Transverse colon (tissue), 4 donors: ENCODE measurements around the gene GLIS1. TPM values are rescaled to one million over a fixed set of nuclear protein-coding genes. Genes with fewer than 3 reads are reported as not detected.

ENCODE experiments used
- DNase-seq: peaks from one replicate; pipeline ENCODE4 v3.0.0-alpha.2; 2019
- H3K27ac ChIP-seq, 4 donors: fragments of 200-600 bp; sonication (generic); 2 replicates each; pipeline ENCODE4 v1.5.1; 2016 to 2018; ENCODE audit warnings: inconsistent platforms in 4 of 4
- H3K27me3 ChIP-seq: fragments of 200-600 bp; sonication (generic); 2 replicates; pipeline ENCODE4 v1.5.1; 2017; ENCODE audit warnings: inconsistent platforms
- H3K36me3 ChIP-seq, 4 donors: fragments of 200-600 bp; sonication (generic); 2 replicates each; pipeline ENCODE4 v1.5.1; 2017 to 2019; ENCODE audit warnings: inconsistent platforms in 4 of 4
- H3K4me1 ChIP-seq, 4 donors: fragments of 200-600 bp; sonication (generic); 2 replicates each; pipeline ENCODE4 v1.5.1; 2017 to 2020; ENCODE audit warnings: inconsistent platforms in 4 of 4
- H3K4me3 ChIP-seq, 4 donors: fragments of 200-600 bp; sonication (generic); 1 replicate in 1 of 4; 2 replicates in 3 of 4; pipeline versions ENCODE4 v1.5.1 to v1.6.1; 2017 to 2019; ENCODE audit warnings: inconsistent platforms in 4 of 4
- H3K9me3 ChIP-seq, 2 donors: fragments of 200-600 bp; sonication (generic); 2 replicates each; pipeline ENCODE4 v1.5.1; 2017 to 2019; ENCODE audit warnings: inconsistent platforms in 2 of 2
- EP300 ChIP-seq: sonication (generic); formaldehyde crosslinking; IDR thresholded peaks from one replicate; pipeline ENCODE4 v1.6.1; 2017; ENCODE audit warnings: antibody characterized with exemption, low read depth
- POLR2A ChIP-seq: fragments of 450-650 bp; IDR thresholded peaks from one replicate; pipeline ENCODE4 v1.6.1; 2016; ENCODE audit warnings: antibody characterized with exemption, mild to moderate bottlenecking, moderate library complexity
- POLR2AphosphoS5 ChIP-seq, 3 donors: sonication (generic); formaldehyde crosslinking; IDR thresholded peaks; one replicate each; pipeline ENCODE4 v1.6.1; 2016; ENCODE audit warnings: antibody characterized with exemption in 3 of 3
- WGBS, 2 donors: methylation state at CpG; one replicate each; pipeline ENCODE4 v1.1.5; 2018; ENCODE audit warnings: low coverage in 1 of 2; 5-methylcytosine and 5-hydroxymethylcytosine counted together
- in situ Hi-C, 4 donors: fragments of 200-750 bp; cut with MboI; loops; one replicate each; pipeline versions ENCODE4 v1.15.0 to v1.15.1; 2017; ENCODE audit warnings: low sequenced_read_pairs in 3 of 4, low pct_ligation_motif_present in 1 of 4, low pct_unique_long_range_greater_than_20kb in 1 of 4
- intact Hi-C: fragments of 100-400 bp; cut with DNase I; formaldehyde crosslinking; loops from one replicate; pipeline ENCODE4 v1.15.1; 2023; ENCODE audit warnings: low total_unique reads
- total RNA-seq, 4 donors: library from RNA; depleted of rRNA; stranded (reverse); fragments of >200 nt; gene quantifications; one replicate each; pipeline ENCODE4 v1.1.0, GENCODE V29; 2016
- TF ChIP-seq, protein P1 (sequence below), 5 experiments: fragments of 200-600 bp in 3 of 5; fragments of 450-650 bp in 2 of 5; sonication (generic) in 3 of 5; IDR thresholded peaks; 1 replicate in 2 of 5; 2 replicates in 3 of 5; pipeline ENCODE4 v1.5.1; 2016 to 2017; ENCODE audit warnings: antibody characterized with exemption in 5 of 5, inconsistent platforms in 3 of 5, mild to moderate bottlenecking in 2 of 5, moderate library complexity in 1 of 5

The GLIS1 gene
- total RNA-seq, 4 donors from 2014 or later: 0.16 to 0.75 (median 0.27) TPM; not detected in 1

DNA sequence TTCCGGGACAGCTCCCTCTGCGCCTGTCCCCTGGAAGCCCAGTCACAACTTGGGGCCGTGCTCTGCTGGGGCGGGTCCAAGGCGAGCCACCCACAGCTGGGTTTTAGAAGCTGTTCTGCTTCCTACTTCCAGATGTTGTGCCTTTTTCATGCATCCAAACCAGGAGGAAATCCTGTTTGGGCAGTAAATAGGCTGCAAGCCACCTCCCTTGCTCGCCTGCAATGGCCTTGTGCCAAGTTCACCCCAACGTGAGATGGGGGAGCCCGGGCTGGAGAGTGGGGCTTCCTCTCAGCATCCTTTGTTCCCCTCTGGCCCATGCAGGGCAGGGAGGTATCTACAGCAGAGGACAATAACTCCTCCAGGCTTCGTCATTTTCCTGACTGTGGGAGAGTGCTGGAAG lies 206.6 kb downstream of the GLIS1 start:
- intact Hi-C loops (no loop called here), in situ Hi-C loops (no loop called here)
- Histone ChIP-seq H3K36me3 (no peaks in the 10 kb centered on the region), H3K27ac (no peak overlapping the region), H3K9me3 (no peaks in the 10 kb centered on the region), H3K27me3 (no peaks in the 10 kb centered on the region), H3K4me1 (no peaks in the 10 kb centered on the region), H3K4me3 (no peak overlapping the region)
- no peak for DNase-seq
- WGBS, 2 donors: 77% methylated on average over 9 of the region's 9 CpGs; no CpG with 5 or more reads in 1 of the 2 donors
- TF ChIP-seq POLR2AphosphoS5 (IDR thresholded peaks at IDR 0.05): no peak
- no peak for TF ChIP-seq EP300
- TF ChIP-seq, protein P1, sequence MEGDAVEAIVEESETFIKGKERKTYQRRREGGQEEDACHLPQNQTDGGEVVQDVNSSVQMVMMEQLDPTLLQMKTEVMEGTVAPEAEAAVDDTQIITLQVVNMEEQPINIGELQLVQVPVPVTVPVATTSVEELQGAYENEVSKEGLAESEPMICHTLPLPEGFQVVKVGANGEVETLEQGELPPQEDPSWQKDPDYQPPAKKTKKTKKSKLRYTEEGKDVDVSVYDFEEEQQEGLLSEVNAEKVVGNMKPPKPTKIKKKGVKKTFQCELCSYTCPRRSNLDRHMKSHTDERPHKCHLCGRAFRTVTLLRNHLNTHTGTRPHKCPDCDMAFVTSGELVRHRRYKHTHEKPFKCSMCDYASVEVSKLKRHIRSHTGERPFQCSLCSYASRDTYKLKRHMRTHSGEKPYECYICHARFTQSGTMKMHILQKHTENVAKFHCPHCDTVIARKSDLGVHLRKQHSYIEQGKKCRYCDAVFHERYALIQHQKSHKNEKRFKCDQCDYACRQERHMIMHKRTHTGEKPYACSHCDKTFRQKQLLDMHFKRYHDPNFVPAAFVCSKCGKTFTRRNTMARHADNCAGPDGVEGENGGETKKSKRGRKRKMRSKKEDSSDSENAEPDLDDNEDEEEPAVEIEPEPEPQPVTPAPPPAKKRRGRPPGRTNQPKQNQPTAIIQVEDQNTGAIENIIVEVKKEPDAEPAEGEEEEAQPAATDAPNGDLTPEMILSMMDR (IDR thresholded peaks at IDR 0.05): no peak
- no peak for TF ChIP-seq POLR2A

DNA sequence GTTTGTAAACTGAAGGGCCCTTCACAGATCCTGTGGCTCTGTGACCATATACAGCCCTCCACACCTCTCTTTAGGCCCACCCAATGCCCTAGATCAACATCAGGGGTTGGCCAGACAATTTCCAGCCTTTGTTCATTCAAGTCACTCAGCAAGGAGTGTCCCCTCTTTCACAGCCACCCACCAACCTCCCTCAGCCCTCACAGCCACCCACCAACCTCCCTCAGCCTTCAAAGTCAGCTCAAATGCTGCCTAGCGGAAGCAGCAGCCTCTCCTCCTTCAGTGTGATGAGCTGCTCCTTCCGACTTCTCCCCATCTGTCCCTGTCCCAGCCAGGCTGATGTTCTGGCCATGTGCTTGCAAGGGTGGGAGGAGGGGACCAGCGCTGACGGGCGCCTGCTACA lies 208.4 kb downstream of the GLIS1 start:
- 97% methylated on average over 5 of the region's 5 CpGs; no CpG with 5 or more reads in 1 of the 2 donors for WGBS, 2 donors
- in situ Hi-C loops (no loop called here), intact Hi-C loops (no loop called here)
- Histone ChIP-seq H3K36me3 (no peaks in the 10 kb centered on the region), H3K4me3 (no peak overlapping the region), H3K27ac (no peak overlapping the region), H3K27me3 (no peaks in the 10 kb centered on the region), H3K9me3 (no peaks in the 10 kb centered on the region), H3K4me1 (peaks cover 0 to 14% (median 4%) of the 10 kb centered on the region in 4 donors)
- DNase-seq: no peak
- TF ChIP-seq, protein P1 (IDR thresholded peaks at IDR 0.05): no peak
- TF ChIP-seq EP300 (no peak), POLR2A (no peak), POLR2AphosphoS5 (IDR thresholded peaks at IDR 0.05) (no peak)

DNA sequence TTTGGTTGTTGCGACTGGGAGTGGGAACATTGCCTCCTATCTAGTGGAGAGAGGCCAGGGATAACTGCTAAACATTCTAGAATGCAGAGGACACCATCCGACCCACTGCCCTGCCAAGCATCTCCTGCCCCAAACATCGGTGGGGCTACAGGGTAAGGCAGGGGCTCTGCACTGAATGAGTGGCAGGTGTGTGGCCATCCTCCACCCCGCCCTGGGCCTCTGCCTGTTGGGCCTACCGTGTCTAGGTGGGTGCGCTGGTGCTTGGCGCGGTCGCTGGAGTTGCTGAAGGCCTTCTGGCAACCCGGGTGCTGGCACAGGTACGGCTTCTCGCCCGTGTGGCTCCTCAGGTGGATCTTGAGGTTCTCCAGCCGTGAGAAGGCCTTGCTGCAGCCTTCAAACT lies 209.4 kb downstream of the GLIS1 start:
- 77% methylated on average over 8 of the region's 14 CpGs; no CpG with 5 or more reads in 1 of the 2 donors for WGBS, 2 donors
- in situ Hi-C loops: no loop called here

DNA sequence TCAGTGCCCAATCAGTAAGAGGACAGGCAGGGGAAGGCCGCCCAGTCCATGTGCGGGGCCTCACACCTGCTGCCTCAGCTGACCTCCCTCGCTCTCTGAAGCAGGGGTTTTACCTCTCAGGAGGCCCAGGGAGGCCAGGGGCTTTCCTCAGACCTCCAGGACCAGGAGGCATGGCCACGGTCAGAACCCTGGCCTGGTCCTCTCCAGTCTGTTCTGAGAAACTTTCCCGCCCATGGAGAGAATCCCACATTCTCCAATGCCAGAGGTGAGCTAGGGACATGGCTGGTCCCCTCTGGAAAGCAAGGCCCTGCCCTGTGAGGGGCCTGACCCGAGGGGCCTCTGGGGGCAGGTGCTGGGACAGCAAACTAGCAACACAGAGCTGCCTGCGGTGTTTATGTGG lies 211.6 kb downstream of the GLIS1 start:
- no peak overlapping the region for H3K4me3 ChIP-seq
- TF ChIP-seq, protein P1 (IDR thresholded peaks at IDR 0.05): no peak
- TF ChIP-seq POLR2A: no peak
- TF ChIP-seq POLR2AphosphoS5 (IDR thresholded peaks at IDR 0.05): no peak
- TF ChIP-seq EP300: no peak
- H3K9me3 ChIP-seq: no peaks in the 10 kb centered on the region
- H3K27me3 ChIP-seq: no peaks in the 10 kb centered on the region
- in situ Hi-C loops: no loop called here
- intact Hi-C loops: no loop called here
- no peak overlapping the region for H3K27ac ChIP-seq
- H3K36me3 ChIP-seq: no peaks in the 10 kb centered on the region
- WGBS, 2 donors: 90% methylated on average over 5 of the region's 7 CpGs; no CpG with 5 or more reads in 1 of the 2 donors
- DNase-seq: no peak
- H3K4me1 ChIP-seq: peaks cover 0 to 14% (median 4%) of the 10 kb centered on the region in 4 donors

More for the DNA sequence above, 209.4 kb downstream of the GLIS1 start:
- no peak for DNase-seq
- no peaks in the 10 kb centered on the region for H3K27me3 ChIP-seq
- H3K27ac ChIP-seq: no peak overlapping the region
- TF ChIP-seq POLR2AphosphoS5 (IDR thresholded peaks at IDR 0.05): no peak
- no peak for TF ChIP-seq POLR2A
- TF ChIP-seq, protein P1 (IDR thresholded peaks at IDR 0.05): no peak
- no peak for TF ChIP-seq EP300
- H3K4me1 ChIP-seq: peaks cover 0 to 14% (median 4%) of the 10 kb centered on the region in 4 donors
- intact Hi-C loops: no loop called here
- H3K4me3 ChIP-seq: no peak overlapping the region
- no peaks in the 10 kb centered on the region for H3K9me3 ChIP-seq
- H3K36me3 ChIP-seq: no peaks in the 10 kb centered on the region
